ENCODE results near the gene YTHDF2. TPM values are rescaled to one million over a fixed set of nuclear protein-coding genes. Genes with fewer than 3 reads are reported as not detected.

The YTHDF2 gene
- total RNA-seq, 1 experiment from 2014 or later = 200 TPM

DNA sequence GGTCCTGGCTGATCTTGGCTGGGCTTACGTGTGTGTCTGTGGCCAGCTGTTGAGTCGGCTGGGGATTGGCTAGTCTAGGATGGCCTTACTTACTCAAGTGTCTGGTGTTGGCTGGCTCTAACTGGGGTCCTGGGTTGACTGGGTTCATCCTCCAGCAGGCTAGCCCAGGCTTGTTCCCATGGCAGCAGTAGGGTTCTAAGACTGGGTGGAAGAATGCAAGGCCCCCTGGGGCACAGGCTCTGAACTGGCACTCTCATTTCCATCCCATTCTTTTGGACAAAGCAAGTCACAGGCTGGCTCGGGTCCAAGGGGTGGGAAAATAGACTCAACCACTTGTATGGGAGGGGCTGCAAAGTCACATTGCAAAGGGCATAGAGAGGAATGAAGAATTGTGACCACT lies 67.3 kb downstream of the YTHDF2 start:
- H2AK5ac ChIP-seq (ENCODE audit: insufficient read length, low read length) = no peak overlapping the region
- H3K79me1 ChIP-seq (ENCODE audit: insufficient read depth, low read depth, low read length, poor library complexity, severe bottlenecking) = no peaks in the 10 kb centered on the region
- no peak overlapping the region for H4K5ac ChIP-seq (ENCODE audit: insufficient read length, low read depth, low read length)
- no peak overlapping the region for H3T11ph ChIP-seq (ENCODE audit: low read length)
- Mint-ChIP-seq H3K27ac (peak overlapping the region in 1 of 3 experiments; percentile 57; a peak in 1 of 7 replicates), H3K4me1 (peaks cover 30 to 35% of the 10 kb centered on the region in 2 experiments), H3K36me3 (ENCODE audit: insufficient read depth in 1 of 3, low read depth in 3 of 3) (peaks cover 0 to 2% (median 0%) of the 10 kb centered on the region in 3 experiments; a peak in 2 of 7 replicates), H3K9me3 (peaks cover 2 to 3% of the 10 kb centered on the region in 2 experiments; a peak in 3 of 5 replicates), H3K27me3 (ENCODE audit: low read depth) (peaks cover 5% of the 10 kb centered on the region), H3K4me3 (no peak overlapping the region)
- no peaks in the 10 kb centered on the region for H3K27me3 ChIP-seq (ENCODE audit: insufficient read depth, low read length)
- H3K18ac ChIP-seq (ENCODE audit: insufficient read length, low read depth, low read length) = peak overlapping the region; percentile 46
- H3K56ac ChIP-seq (ENCODE audit: insufficient read length, low read depth, low read length) = no peak overlapping the region
- no peak for TF ChIP-seq CTCF (conservative IDR thresholded peaks at IDR 0.05)
- no peak overlapping the region for H2BK15ac ChIP-seq (ENCODE audit: low read depth, low read length)
- H4K8ac ChIP-seq (replicated peaks; ENCODE audit: insufficient read length, low read depth, low read length) = no peak overlapping the region
- no peak overlapping the region for H3K4ac ChIP-seq (ENCODE audit: low read depth, low read length)
- no peak overlapping the region for H2BK120ac ChIP-seq (ENCODE audit: low read depth, low read length, poor library complexity, severe bottlenecking)
- H2BK5ac ChIP-seq (ENCODE audit: insufficient read length, low read length) = no peak overlapping the region
- no peaks in the 10 kb centered on the region for H4K20me1 ChIP-seq (ENCODE audit: control insufficient read depth, insufficient read depth, insufficient read length)
- H4K91ac ChIP-seq (ENCODE audit: insufficient read length, low read depth, low read length) = no peak overlapping the region
- no peaks in the 10 kb centered on the region for H3K23me2 ChIP-seq (ENCODE audit: insufficient read length, low read depth, low read length, poor library complexity, severe bottlenecking)
- H2BK20ac ChIP-seq (ENCODE audit: low read depth, low read length, poor library complexity, severe bottlenecking) = no peak overlapping the region
- no peak overlapping the region for H2BK12ac ChIP-seq (ENCODE audit: insufficient read length, low read depth, low read length)
- no CpG with 5 or more reads among the region's 3 CpGs for WGBS (ENCODE audit: extremely low coverage, insufficient read length, low lambda C conversion rate)
- H3K27ac ChIP-seq (ENCODE audit: insufficient read length, low read depth, low read length) = no peak overlapping the region
- no peaks in the 10 kb centered on the region for H3K79me2 ChIP-seq (ENCODE audit: insufficient read depth, low read length)
- no peak overlapping the region for H3K4me2 ChIP-seq (ENCODE audit: insufficient read depth, insufficient read length, low read length)
- no peaks in the 10 kb centered on the region for H3K4me1 ChIP-seq (ENCODE audit: insufficient read depth, low read length)
- H2AFZ ChIP-seq (ENCODE audit: low read length) = no peak overlapping the region
- no peak overlapping the region for H3K9ac ChIP-seq (ENCODE audit: extremely low read depth, insufficient read length, low read length)
- H3K9me3 ChIP-seq (ENCODE audit: control insufficient read depth, low read depth, low read length) = no peaks in the 10 kb centered on the region
- DNase-seq = no peak
- no peak overlapping the region for H3K23ac ChIP-seq (ENCODE audit: insufficient read length, low read depth, low read length)
- 0 out of 2 replicates have a peak overlapping the region, but pooled peaks have one; percentile 29 for H3K14ac ChIP-seq (ENCODE audit: insufficient read depth, low read length)

Measured in H9 (cell line).